GM12878 (cell line): ENCODE measurements around the gene TFR2. TPM values are rescaled to one million over a fixed set of nuclear protein-coding genes. Genes with fewer than 3 reads are reported as not detected.

ENCODE experiments used
- DPF2 ChIP-seq: fragments of 450-650 bp; IDR thresholded peaks from 2 replicates; pipeline ENCODE4 v1.6.1; 2017; ENCODE audit warnings: mild to moderate bottlenecking
- FOXK2 ChIP-seq: fragments of 450-650 bp; IDR thresholded peaks from 2 replicates; pipeline ENCODE4 v1.6.1; 2017; ENCODE audit warnings: mild to moderate bottlenecking, moderate library complexity
- GATAD2B ChIP-seq: fragments of 450-650 bp; conservative IDR thresholded peaks from 2 replicates; pipeline ENCODE4 v1.6.1; 2017; ENCODE audit warnings: low read depth, mild to moderate bottlenecking, moderate library complexity
- IRF4 ChIP-seq: IDR thresholded peaks from 2 replicates; pipeline ENCODE4 v1.6.1; 2011; ENCODE audit warnings: low read depth, low read length
- KAT2A ChIP-seq: conservative IDR thresholded peaks from 2 replicates; pipeline ENCODE4 v1.6.1; 2011; ENCODE audit warnings: low read depth, low read length; ENCODE audit not compliant: control insufficient read depth
- MLLT1 ChIP-seq: fragments of 450-650 bp; IDR thresholded peaks from 2 replicates; pipeline ENCODE4 v1.6.1; 2016; ENCODE audit warnings: mild to moderate bottlenecking
- NKRF ChIP-seq: fragments of 450-650 bp; conservative IDR thresholded peaks from 2 replicates; pipeline ENCODE4 v1.6.1; 2017; ENCODE audit warnings: mild to moderate bottlenecking, moderate library complexity
- NR2C1 ChIP-seq: fragments of 450-650 bp; IDR thresholded peaks from 2 replicates; pipeline ENCODE4 v1.6.1; 2017; ENCODE audit warnings: antibody characterized with exemption, mild to moderate bottlenecking, moderate library complexity
- SIN3A ChIP-seq: IDR thresholded peaks from 2 replicates; pipeline ENCODE4 v1.6.1; 2012; ENCODE audit warnings: low read depth, low read length, improper control_type of control experiment
- SPI1 ChIP-seq: IDR thresholded peaks from 2 replicates; pipeline ENCODE4 v1.6.1; 2011; ENCODE audit warnings: low read depth, mild to moderate bottlenecking, low read length, moderate library complexity, borderline replicate concordance; ENCODE audit not compliant: insufficient read depth
- STAT1 ChIP-seq: fragments of 450-650 bp; conservative IDR thresholded peaks from 2 replicates; pipeline ENCODE4 v1.6.1; 2014; ENCODE audit warnings: antibody characterized with exemption, mild to moderate bottlenecking
- TAF1 ChIP-seq: IDR thresholded peaks from 2 replicates; pipeline ENCODE4 v1.6.1; 2011; ENCODE audit warnings: mild to moderate bottlenecking, low read depth, low read length, borderline replicate concordance
- USF1 ChIP-seq: IDR thresholded peaks from 2 replicates; pipeline ENCODE4 v1.6.1; 2011; ENCODE audit warnings: borderline replicate concordance, low read depth, mild to moderate bottlenecking, moderate library complexity, mixed read lengths, low read length; ENCODE audit not compliant: insufficient read depth; ENCODE audit errors: extremely low read length
- ZBTB11 ChIP-seq: fragments of 450-650 bp; formaldehyde crosslinking; IDR thresholded peaks from 2 replicates; pipeline ENCODE4 v1.5.0; 2022; ENCODE audit warnings: mild to moderate bottlenecking, missing genetic modification characterization
- ZNF687 ChIP-seq: fragments of 450-650 bp; IDR thresholded peaks from 2 replicates; pipeline ENCODE4 v1.6.1; 2017; ENCODE audit warnings: mild to moderate bottlenecking, moderate library complexity
- ZSCAN29 ChIP-seq: fragments of 450-650 bp; IDR thresholded peaks from 2 replicates; pipeline ENCODE4 v1.6.1; 2017; ENCODE audit warnings: mild to moderate bottlenecking, moderate library complexity
- ZZZ3 ChIP-seq: IDR thresholded peaks from 2 replicates; pipeline ENCODE4 v1.6.1; 2011; ENCODE audit warnings: low read depth; ENCODE audit not compliant: control insufficient read depth, insufficient read length
- polyA plus RNA-seq, 11 experiments: library from polyadenylated mRNA; depleted of rRNA in 4 of 11; unstranded in 6 of 11; stranded (reverse) in 5 of 11; fragments of >200 nt; fragmentation: Nextera tagmentation in 4 of 11; fragmentation: Illumina TruSeq in 1 of 11; extraction: Ambion mirVana in 4 of 11; extraction: Trizol in 1 of 11; gene quantifications; 1 replicate in 1 of 11; 2 replicates in 10 of 11; pipeline versions ENCODE4 v1.2.1 to v1.2.3, GENCODE V29; 2011 to 2016; ENCODE audit warnings: inconsistent platforms in 2 of 11, missing spikeins in 2 of 11, low read depth in 1 of 11
- total RNA-seq, 4 experiments: library from RNA; depleted of rRNA in 3 of 4; stranded (reverse); fragments of >200 nt in 3 of 4; fragmentation: Illumina TruSeq in 1 of 4; extraction: Trizol in 1 of 4; gene quantifications; 2 replicates each; pipeline versions ENCODE4 v1.2.1 to v1.2.3, GENCODE V29; 2013 to 2021

TFR2 gene
- total and polyA plus RNA-seq, 10 of the 15 experiments (the other 5 are each of a cell fraction or from before 2014, with no cell fraction given) = 0.30 to 7.2 (median 1.8) TPM

GRCh38 chr7:100583132-100584053 lies 58.0 kb downstream of the TFR2 start (continued):
- TF ChIP-seq ZSCAN29 (no peak), SPI1 (no peak; the same call in 1 of the 2 replicates), ZNF687 (peak; percentile 53), TAF1 (no peak), MLLT1 (0 out of 2 replicates have a peak, but pooled peaks have one; percentile 61), IRF4 (no peak), KAT2A (no peak), ZZZ3 (no peak), NR2C1 (no peak), DPF2 (peak; percentile 77), GATAD2B (peak; percentile 57; the same call in 1 of the 2 replicates), SIN3A (no peak), FOXK2 (peak; percentile 53; the same call in 1 of the 2 replicates), ZBTB11 (no peak), STAT1 (no peak), USF1 (no peak), NKRF (peak; percentile 42)
